ENCODE data around the gene FAM219A.
"Not testable (repeated sequence)": the region's sequence is repeated elsewhere in the genome, so short reads cannot be mapped to it uniquely, and the experiment has no call there.

Gene FAM219A

DNA sequence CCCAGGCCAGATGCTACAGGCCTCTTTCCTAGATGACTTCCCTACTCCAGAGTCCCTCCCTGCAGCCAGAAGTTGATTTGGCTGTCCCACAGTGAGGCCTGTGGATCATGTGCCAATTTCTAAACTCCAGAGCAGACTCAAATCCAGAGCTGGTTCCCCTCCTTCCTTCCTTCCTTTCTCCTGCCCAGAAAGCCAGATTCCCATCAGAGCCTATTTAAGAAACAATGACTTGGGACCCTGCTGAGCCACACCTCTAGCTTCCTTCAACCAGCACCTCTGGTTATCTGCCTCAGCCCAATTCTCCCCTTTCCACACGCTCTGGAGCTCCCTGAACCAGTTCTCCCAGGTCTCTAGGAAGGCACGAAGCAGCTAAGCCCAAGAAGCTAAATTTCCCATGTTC lies 7.2 kb downstream of the FAM219A start:
- Histone ChIP-seq H3K27ac (ENCODE audit: insufficient read depth, low read depth, low read length, poor library complexity, severe bottlenecking) (no peak overlapping the region), H3K9me3 (ENCODE audit: control insufficient read depth, low read length) (no peaks in the 10 kb centered on the region)
- 63 to 67% methylated on average over 2 of the region's 2 CpGs for WGBS, 2 experiments

DNA sequence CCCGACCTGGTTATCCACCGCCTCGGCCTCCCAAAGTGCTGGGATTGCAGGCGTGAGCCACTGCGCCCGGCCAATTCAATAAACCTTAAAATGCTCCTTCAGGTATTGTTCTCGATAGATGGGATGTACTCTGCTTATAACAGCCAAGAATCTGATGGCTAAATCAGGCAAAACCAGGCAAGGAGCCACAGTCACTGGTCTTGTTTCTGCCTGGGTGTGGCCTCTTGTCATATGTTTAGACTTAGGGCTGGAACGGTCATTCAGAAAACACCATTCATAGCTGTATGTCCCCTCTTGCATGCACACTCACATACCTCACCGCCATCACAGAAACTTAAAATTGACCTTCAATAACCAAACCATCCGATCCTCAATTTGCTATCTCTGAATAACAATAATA lies 7.7 kb downstream of the FAM219A start:
- Histone ChIP-seq H3K4me1 (ENCODE audit: control insufficient read depth, insufficient read depth, low read length) (peaks cover 12% of the 10 kb centered on the region), H3K4me3 (ENCODE audit: insufficient read depth, low read depth, low read length) (no peak overlapping the region), H3K27me3 (ENCODE audit: control insufficient read depth, insufficient read depth, low read length, poor library complexity, severe bottlenecking) (no peaks in the 10 kb centered on the region), H3K27ac (ENCODE audit: insufficient read depth, low read depth, low read length, poor library complexity, severe bottlenecking) (no peak overlapping the region), H3K9me3 (ENCODE audit: control insufficient read depth, low read length) (no peaks in the 10 kb centered on the region), H3K36me3 (ENCODE audit: control insufficient read depth, insufficient read depth, low read length) (no peaks in the 10 kb centered on the region)
- WGBS, 2 experiments = 94 to 96% methylated on average over 10 of the region's 10 CpGs

More for the DNA sequence above, 7.2 kb downstream of the FAM219A start:
- H3K36me3 ChIP-seq (ENCODE audit: control insufficient read depth, insufficient read depth, low read length) = no peaks in the 10 kb centered on the region
- peaks cover 12% of the 10 kb centered on the region for H3K4me1 ChIP-seq (ENCODE audit: control insufficient read depth, insufficient read depth, low read length)
- H3K4me3 ChIP-seq (ENCODE audit: insufficient read depth, low read depth, low read length) = no peak overlapping the region
- no peaks in the 10 kb centered on the region for H3K27me3 ChIP-seq (ENCODE audit: control insufficient read depth, insufficient read depth, low read length, poor library complexity, severe bottlenecking)

DNA sequence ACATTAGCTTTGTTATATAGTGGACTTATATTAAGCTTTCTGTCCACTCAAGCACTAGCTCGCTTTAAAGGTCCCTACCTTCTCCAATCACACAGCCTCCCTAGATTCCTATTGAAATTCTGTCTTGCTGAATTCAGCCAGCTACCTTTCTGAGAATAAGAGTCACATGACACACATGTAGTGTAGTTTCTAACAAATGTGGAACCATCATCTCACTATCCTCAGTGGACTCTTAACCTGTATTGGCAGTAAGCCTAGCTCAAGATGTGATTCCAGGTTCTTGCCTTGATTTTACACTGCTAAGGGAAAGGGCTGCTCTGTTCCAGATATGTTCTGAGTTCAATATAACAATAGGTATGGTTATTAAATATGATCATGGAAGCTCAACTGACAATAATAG lies 11.4 kb downstream of the FAM219A start:
- no peak overlapping the region for H3K4me3 ChIP-seq (ENCODE audit: insufficient read depth, low read depth, low read length)
- H3K27me3 ChIP-seq (ENCODE audit: control insufficient read depth, insufficient read depth, low read length, poor library complexity, severe bottlenecking) = no peaks in the 10 kb centered on the region
- WGBS, 2 experiments = 84 to 100% methylated on average over 1 of the region's 1 CpG
- peaks cover 17% of the 10 kb centered on the region for H3K4me1 ChIP-seq (ENCODE audit: control insufficient read depth, insufficient read depth, low read length)
- H3K27ac ChIP-seq (ENCODE audit: insufficient read depth, low read depth, low read length, poor library complexity, severe bottlenecking) = no peak overlapping the region
- H3K9me3 ChIP-seq (ENCODE audit: control insufficient read depth, low read length) = no peaks in the 10 kb centered on the region
- H3K36me3 ChIP-seq (ENCODE audit: control insufficient read depth, insufficient read depth, low read length) = no peaks in the 10 kb centered on the region

- H3K27ac ChIP-seq (ENCODE audit: insufficient read depth, low read depth, low read length, poor library complexity, severe bottlenecking) = no peak overlapping the region
- no peaks in the 10 kb centered on the region for H3K9me3 ChIP-seq (ENCODE audit: control insufficient read depth, low read length)
- H3K36me3 ChIP-seq (ENCODE audit: control insufficient read depth, insufficient read depth, low read length) = no peaks in the 10 kb centered on the region
These were observed 11.9 kb downstream of the FAM219A start for GRCh38 chr9:34446468-34446891.

DNA sequence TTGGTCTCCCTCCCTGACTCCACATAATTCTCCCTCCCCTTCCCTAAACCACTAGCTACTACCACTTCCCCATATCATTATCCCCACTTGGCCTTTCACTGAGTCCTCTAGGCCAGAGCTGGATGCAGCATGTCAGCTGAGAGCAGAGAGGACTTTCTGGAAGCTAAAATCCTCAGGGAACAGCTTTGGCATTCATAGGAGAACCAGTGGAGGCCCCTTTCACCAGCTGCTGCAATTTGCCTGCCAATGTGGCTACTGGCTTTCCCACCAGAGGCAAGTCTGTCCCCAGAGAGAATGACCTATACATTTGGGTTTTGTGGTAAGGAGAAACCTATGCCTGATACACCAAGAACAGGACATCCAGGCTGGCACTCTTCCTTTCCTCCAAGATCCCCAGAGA lies 14.4 kb downstream of the FAM219A start:
- H3K36me3 ChIP-seq (ENCODE audit: control insufficient read depth, insufficient read depth, low read length) = no peaks in the 10 kb centered on the region
- H3K27ac ChIP-seq (ENCODE audit: insufficient read depth, low read depth, low read length, poor library complexity, severe bottlenecking) = no peak overlapping the region
- H3K9me3 ChIP-seq (ENCODE audit: control insufficient read depth, low read length) = no peaks in the 10 kb centered on the region
- H3K4me3 ChIP-seq (ENCODE audit: insufficient read depth, low read depth, low read length) = no peak overlapping the region
- H3K4me1 ChIP-seq (ENCODE audit: control insufficient read depth, insufficient read depth, low read length) = peaks cover 6% of the 10 kb centered on the region
- no peaks in the 10 kb centered on the region for H3K27me3 ChIP-seq (ENCODE audit: control insufficient read depth, insufficient read depth, low read length, poor library complexity, severe bottlenecking)

More at GRCh38 chr9:34446468-34446891, 11.9 kb downstream of the FAM219A start:
- Histone ChIP-seq H3K4me1 (ENCODE audit: control insufficient read depth, insufficient read depth, low read length) (peaks cover 12% of the 10 kb centered on the region), H3K4me3 (ENCODE audit: insufficient read depth, low read depth, low read length) (no peak overlapping the region), H3K27me3 (ENCODE audit: control insufficient read depth, insufficient read depth, low read length, poor library complexity, severe bottlenecking) (no peaks in the 10 kb centered on the region)

GRCh38 chr9:34443533-34443932 lies 14.8 kb downstream of the FAM219A start:
- Histone ChIP-seq H3K4me1 (ENCODE audit: control insufficient read depth, insufficient read depth, low read length) (peaks cover 6% of the 10 kb centered on the region), H3K27me3 (ENCODE audit: control insufficient read depth, insufficient read depth, low read length, poor library complexity, severe bottlenecking) (no peaks in the 10 kb centered on the region), H3K36me3 (ENCODE audit: control insufficient read depth, insufficient read depth, low read length) (no peaks in the 10 kb centered on the region), H3K9me3 (ENCODE audit: control insufficient read depth, low read length) (no peaks in the 10 kb centered on the region), H3K4me3 (ENCODE audit: insufficient read depth, low read depth, low read length) (no peak overlapping the region), H3K27ac (ENCODE audit: insufficient read depth, low read depth, low read length, poor library complexity, severe bottlenecking) (no peak overlapping the region)
- WGBS, 2 experiments = 67 to 77% methylated on average over 2 of the region's 2 CpGs

DNA sequence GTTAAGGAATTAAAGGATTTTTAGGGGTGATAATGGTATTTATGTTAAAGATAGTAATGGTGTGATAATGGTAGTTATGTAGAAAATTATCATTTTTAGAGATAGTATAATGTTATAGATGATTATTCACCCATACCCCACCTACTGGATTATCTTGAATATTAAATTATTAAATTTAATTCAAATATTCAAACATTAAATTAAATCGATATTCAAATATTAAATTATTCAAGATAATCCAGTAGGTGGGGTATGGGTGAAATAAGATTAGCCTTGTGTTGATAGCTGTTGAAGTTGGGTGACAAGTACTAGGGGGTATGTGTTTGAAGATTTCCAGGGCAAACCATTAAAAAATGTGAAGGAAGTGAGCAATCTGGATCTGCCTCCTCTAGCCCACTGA lies 15.6 kb downstream of the FAM219A start:
- Histone ChIP-seq H3K4me3 (ENCODE audit: insufficient read depth, low read depth, low read length) (no peak overlapping the region), H3K27me3 (ENCODE audit: control insufficient read depth, insufficient read depth, low read length, poor library complexity, severe bottlenecking) (no peaks in the 10 kb centered on the region), H3K36me3 (ENCODE audit: control insufficient read depth, insufficient read depth, low read length) (no peaks in the 10 kb centered on the region), H3K4me1 (ENCODE audit: control insufficient read depth, insufficient read depth, low read length) (peaks cover 6% of the 10 kb centered on the region), H3K9me3 (ENCODE audit: control insufficient read depth, low read length) (no peaks in the 10 kb centered on the region), H3K27ac (ENCODE audit: insufficient read depth, low read depth, low read length, poor library complexity, severe bottlenecking) (no peak overlapping the region)
- WGBS, 2 experiments = no CpG with 5 or more reads among the region's 1 CpG

DNA sequence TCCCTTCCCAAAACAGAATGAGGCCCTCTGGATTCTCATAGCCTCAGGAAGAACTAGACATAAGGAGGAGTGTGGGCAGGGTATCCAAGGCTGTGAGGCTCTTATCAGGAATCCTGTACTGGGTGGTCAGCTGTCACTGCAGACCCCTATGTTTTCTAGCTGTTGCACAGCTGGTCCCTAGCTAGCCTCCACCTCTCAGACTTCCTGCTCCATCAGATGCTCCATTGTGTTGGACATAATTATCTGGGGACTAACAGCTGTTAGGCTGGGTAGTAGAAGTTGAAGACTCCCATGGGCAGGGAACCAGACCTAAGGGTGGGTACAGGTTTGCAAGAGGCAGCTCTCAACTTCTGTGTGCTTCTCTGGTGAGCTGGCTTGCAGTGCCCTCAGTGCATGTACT lies 18.4 kb downstream of the FAM219A start:
- H3K27ac ChIP-seq (ENCODE audit: insufficient read depth, low read depth, low read length, poor library complexity, severe bottlenecking) = no peak overlapping the region
- no peaks in the 10 kb centered on the region for H3K36me3 ChIP-seq (ENCODE audit: control insufficient read depth, insufficient read depth, low read length)
- no peaks in the 10 kb centered on the region for H3K27me3 ChIP-seq (ENCODE audit: control insufficient read depth, insufficient read depth, low read length, poor library complexity, severe bottlenecking)
- H3K9me3 ChIP-seq (ENCODE audit: control insufficient read depth, low read length) = no peaks in the 10 kb centered on the region
- no peak overlapping the region for H3K4me3 ChIP-seq (ENCODE audit: insufficient read depth, low read depth, low read length)
- H3K4me1 ChIP-seq (ENCODE audit: control insufficient read depth, insufficient read depth, low read length) = peaks cover 6% of the 10 kb centered on the region

- not testable (repeated sequence) for H3K9me3 ChIP-seq (ENCODE audit: control insufficient read depth, low read length); H3K27ac ChIP-seq (ENCODE audit: insufficient read depth, low read depth, low read length, poor library complexity, severe bottlenecking); H3K27me3 ChIP-seq (ENCODE audit: control insufficient read depth, insufficient read depth, low read length, poor library complexity, severe bottlenecking); H3K4me1 ChIP-seq (ENCODE audit: control insufficient read depth, insufficient read depth, low read length); H3K36me3 ChIP-seq (ENCODE audit: control insufficient read depth, insufficient read depth, low read length); H3K4me3 ChIP-seq (ENCODE audit: insufficient read depth, low read depth, low read length)
- 93 to 99% methylated on average over 4 of the region's 4 CpGs for WGBS, 2 experiments
These were observed 19.9 kb downstream of the FAM219A start for GRCh38 chr9:34438465-34438864.

DNA sequence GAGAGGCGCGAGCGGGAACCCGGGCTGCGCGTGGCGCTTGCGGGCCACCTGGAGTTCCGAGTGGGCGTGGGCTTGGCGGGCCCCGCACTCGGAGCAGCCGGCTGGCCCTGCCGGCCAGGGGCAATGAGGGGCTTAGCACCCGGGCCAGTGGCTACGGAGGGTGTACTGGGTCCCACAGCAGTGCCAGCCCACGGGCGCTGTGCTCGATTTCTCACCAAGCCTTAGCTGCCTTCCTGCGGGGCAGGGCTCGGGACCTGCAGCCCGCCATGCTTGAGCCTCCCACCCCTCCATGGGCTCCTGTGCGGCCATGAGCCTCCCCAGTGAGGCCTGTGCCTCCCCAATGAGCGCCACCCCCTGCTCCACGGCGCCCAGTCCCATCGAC lies 20.5 kb downstream of the FAM219A start:
- WGBS, 2 experiments = 95 to 96% methylated on average over 28 of the region's 28 CpGs
- not testable (repeated sequence) for H3K4me3 ChIP-seq (ENCODE audit: insufficient read depth, low read depth, low read length); H3K9me3 ChIP-seq (ENCODE audit: control insufficient read depth, low read length); H3K27me3 ChIP-seq (ENCODE audit: control insufficient read depth, insufficient read depth, low read length, poor library complexity, severe bottlenecking); H3K27ac ChIP-seq (ENCODE audit: insufficient read depth, low read depth, low read length, poor library complexity, severe bottlenecking); H3K4me1 ChIP-seq (ENCODE audit: control insufficient read depth, insufficient read depth, low read length); H3K36me3 ChIP-seq (ENCODE audit: control insufficient read depth, insufficient read depth, low read length)

Measured in ectodermal cell (in vitro differentiated cells).